Fibroblast of lung (primary cell): ENCODE data around the gene GRIPAP1. TPM values are rescaled to one million over a fixed set of nuclear protein-coding genes. Genes with fewer than 3 reads are reported as not detected.

ENCODE experiments used
- DNase-seq, 2 donors: peaks; one replicate each; pipeline versions ENCODE4 v3.0.0 to v3.0.0-alpha.2; 2010; ENCODE audit warnings: low read depth in 2 of 2
- H2AFZ ChIP-seq: 2 replicates; pipeline ENCODE4 v1.5.1; 2012; ENCODE audit warnings: low read length, control low read depth, inconsistent platforms
- H3K27ac ChIP-seq: 2 replicates; pipeline ENCODE4 v1.5.1; 2011; ENCODE audit warnings: low read length, control low read depth; ENCODE audit not compliant: insufficient read depth
- H3K27me3 ChIP-seq: 2 replicates; pipeline ENCODE4 v1.5.1; 2011; ENCODE audit warnings: mild to moderate bottlenecking, low read length; ENCODE audit not compliant: control insufficient read depth, insufficient read depth
- H3K36me3 ChIP-seq: 2 replicates; pipeline ENCODE4 v1.5.1; 2011; ENCODE audit warnings: low read length; ENCODE audit not compliant: control insufficient read depth, insufficient read depth
- H3K4me1 ChIP-seq: 2 replicates; pipeline ENCODE4 v1.5.1; 2011; ENCODE audit warnings: low read length; ENCODE audit not compliant: control insufficient read depth, insufficient read depth; ENCODE audit errors: extremely low read depth
- H3K4me2 ChIP-seq: 2 replicates; pipeline ENCODE4 v1.5.1; 2011; ENCODE audit warnings: low read length, control low read depth; ENCODE audit not compliant: insufficient read depth; ENCODE audit errors: extremely low read depth
- H3K4me3 ChIP-seq, 4 experiments: fragments of 200-600 bp in 1 of 4; sonication (generic) in 1 of 4; replicated peaks in 1 of 4; 2 replicates each; pipeline ENCODE4 v1.5.1; 2011 to 2016; ENCODE audit warnings: low read length in 4 of 4, low read depth in 3 of 4, mild to moderate bottlenecking in 3 of 4, control low read depth in 2 of 4, inconsistent platforms in 1 of 4, mixed read lengths in 1 of 4; ENCODE audit not compliant: insufficient read depth in 1 of 4; ENCODE audit errors: control extremely low read depth in 1 of 4
- H3K79me2 ChIP-seq: 2 replicates; pipeline ENCODE4 v1.5.1; 2012; ENCODE audit warnings: mild to moderate bottlenecking, low read length, inconsistent platforms; ENCODE audit not compliant: control insufficient read depth, insufficient read depth
- H3K9ac ChIP-seq: 2 replicates; pipeline ENCODE4 v1.5.1; 2011; ENCODE audit warnings: mild to moderate bottlenecking, low read length, control low read depth; ENCODE audit not compliant: insufficient read depth
- H3K9me3 ChIP-seq: 2 replicates; pipeline ENCODE4 v1.5.1; 2012; ENCODE audit warnings: low read depth, low read length; ENCODE audit not compliant: control insufficient read depth, insufficient read depth
- H4K20me1 ChIP-seq: 2 replicates; pipeline ENCODE4 v1.5.1; 2011; ENCODE audit warnings: low read length; ENCODE audit not compliant: control insufficient read depth, insufficient read depth; ENCODE audit errors: extremely low read depth
- EZH2 ChIP-seq: IDR thresholded peaks from 2 replicates; pipeline ENCODE4 v1.5.1; 2012; ENCODE audit warnings: low read length, control low read depth, mild to moderate bottlenecking; ENCODE audit errors: missing control alignments
- polyA plus RNA-seq, 2 donors: library from polyadenylated mRNA; depleted of rRNA in 1 of 2; stranded (reverse) in 1 of 2; unstranded in 1 of 2; fragments of >200 nt; gene quantifications; 2 replicates each; pipeline ENCODE4 v1.2.1, GENCODE V29; 2011 to 2012; ENCODE audit warnings: missing spikeins in 1 of 2
- total RNA-seq: library from RNA; depleted of rRNA; stranded (reverse); fragments of >200 nt; gene quantifications from 2 replicates; pipeline ENCODE4 v1.2.1, GENCODE V29; 2014
- TF ChIP-seq, protein P1 (sequence below), 2 donors: IDR thresholded peaks in 1 of 2; conservative IDR thresholded peaks in 1 of 2; 1 replicate in 1 of 2; 2 replicates in 1 of 2; pipeline ENCODE4 v1.5.1; 2011 to 2012; ENCODE audit warnings: low read length in 2 of 2, control low read depth in 1 of 2, inconsistent platforms in 1 of 2, low read depth in 1 of 2, mild to moderate bottlenecking in 1 of 2

Gene GRIPAP1
- total and polyA plus RNA-seq, 2 donors (not counting 1 experiment from before 2014, with no cell fraction given): 18.5 to 26.4 TPM

DNA sequence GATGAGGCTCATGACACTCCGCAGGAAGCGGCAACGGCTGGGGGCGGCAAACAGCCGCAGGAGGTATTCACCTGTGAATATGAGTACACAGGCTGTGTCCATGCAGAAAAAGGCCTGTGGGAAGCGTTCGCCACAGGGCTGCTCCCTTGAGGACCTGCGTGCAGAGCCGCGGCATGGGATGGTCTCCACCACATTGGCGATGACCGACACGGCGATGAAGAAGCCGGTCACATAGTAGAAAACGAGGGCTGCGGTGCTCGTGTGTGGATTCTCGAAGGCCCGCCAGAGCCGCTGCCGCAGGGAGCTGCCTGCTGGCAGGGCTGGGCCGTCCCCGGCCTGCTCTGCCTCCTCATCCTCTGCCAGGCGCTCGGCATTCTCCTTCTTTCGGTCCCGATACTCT, 32.6 kb downstream of the GRIPAP1 start:
- TF ChIP-seq EZH2: no peak
- TF ChIP-seq, protein P1, sequence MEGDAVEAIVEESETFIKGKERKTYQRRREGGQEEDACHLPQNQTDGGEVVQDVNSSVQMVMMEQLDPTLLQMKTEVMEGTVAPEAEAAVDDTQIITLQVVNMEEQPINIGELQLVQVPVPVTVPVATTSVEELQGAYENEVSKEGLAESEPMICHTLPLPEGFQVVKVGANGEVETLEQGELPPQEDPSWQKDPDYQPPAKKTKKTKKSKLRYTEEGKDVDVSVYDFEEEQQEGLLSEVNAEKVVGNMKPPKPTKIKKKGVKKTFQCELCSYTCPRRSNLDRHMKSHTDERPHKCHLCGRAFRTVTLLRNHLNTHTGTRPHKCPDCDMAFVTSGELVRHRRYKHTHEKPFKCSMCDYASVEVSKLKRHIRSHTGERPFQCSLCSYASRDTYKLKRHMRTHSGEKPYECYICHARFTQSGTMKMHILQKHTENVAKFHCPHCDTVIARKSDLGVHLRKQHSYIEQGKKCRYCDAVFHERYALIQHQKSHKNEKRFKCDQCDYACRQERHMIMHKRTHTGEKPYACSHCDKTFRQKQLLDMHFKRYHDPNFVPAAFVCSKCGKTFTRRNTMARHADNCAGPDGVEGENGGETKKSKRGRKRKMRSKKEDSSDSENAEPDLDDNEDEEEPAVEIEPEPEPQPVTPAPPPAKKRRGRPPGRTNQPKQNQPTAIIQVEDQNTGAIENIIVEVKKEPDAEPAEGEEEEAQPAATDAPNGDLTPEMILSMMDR (conservative IDR thresholded peaks at IDR 0.05 in 1 of 2, IDR thresholded peaks at IDR 0.05 in 1 of 2; ENCODE audit: low read depth in 1 of 2, low read length in 2 of 2): no peak

DNA sequence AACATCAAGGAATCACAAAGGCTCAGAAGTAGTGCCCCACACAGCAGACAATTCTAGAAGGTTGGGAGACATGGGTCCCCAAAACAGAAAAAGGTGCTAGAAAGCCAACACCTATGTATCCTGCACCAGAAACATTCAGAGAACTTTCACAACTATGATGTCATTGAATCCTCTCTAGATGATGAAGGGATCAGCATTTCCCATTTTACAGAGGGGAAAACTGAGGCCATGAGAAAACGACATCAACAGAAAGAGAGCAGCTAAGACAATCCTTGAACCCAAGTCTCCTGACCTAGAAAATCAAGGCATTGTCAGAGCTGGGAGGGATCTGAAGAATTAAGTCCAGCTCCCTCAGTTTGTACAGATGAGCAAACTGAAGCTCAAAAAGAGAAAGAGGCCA, 33.7 kb downstream of the GRIPAP1 start:
- Histone ChIP-seq H3K4me2 (no peak overlapping the region), H3K79me2 (no peaks in the 10 kb centered on the region), H3K4me1 (peaks cover 2% of the 10 kb centered on the region), H3K9me3 (no peaks in the 10 kb centered on the region), H3K27me3 (no peaks in the 10 kb centered on the region), H3K9ac (no peak overlapping the region), H3K27ac (no peak overlapping the region), H2AFZ (no peak overlapping the region), H4K20me1 (no peaks in the 10 kb centered on the region), H3K36me3 (no peaks in the 10 kb centered on the region), H3K4me3 (no peak overlapping the region)
- DNase-seq: no peak
- TF ChIP-seq EZH2: no peak
- TF ChIP-seq, protein P1 (conservative IDR thresholded peaks at IDR 0.05 in 1 of 2, IDR thresholded peaks at IDR 0.05 in 1 of 2; ENCODE audit: low read depth in 1 of 2, low read length in 2 of 2): no peak

More for the DNA sequence above, 32.6 kb downstream of the GRIPAP1 start:
- Histone ChIP-seq H3K79me2 (no peaks in the 10 kb centered on the region), H4K20me1 (no peaks in the 10 kb centered on the region), H3K27ac (no peak overlapping the region), H3K4me2 (no peak overlapping the region), H3K9ac (no peak overlapping the region), H3K9me3 (no peaks in the 10 kb centered on the region), H3K27me3 (no peaks in the 10 kb centered on the region), H2AFZ (no peak overlapping the region), H3K36me3 (no peaks in the 10 kb centered on the region), H3K4me1 (peaks cover 2% of the 10 kb centered on the region), H3K4me3 (no peak overlapping the region)
- DNase-seq: no peak

DNA sequence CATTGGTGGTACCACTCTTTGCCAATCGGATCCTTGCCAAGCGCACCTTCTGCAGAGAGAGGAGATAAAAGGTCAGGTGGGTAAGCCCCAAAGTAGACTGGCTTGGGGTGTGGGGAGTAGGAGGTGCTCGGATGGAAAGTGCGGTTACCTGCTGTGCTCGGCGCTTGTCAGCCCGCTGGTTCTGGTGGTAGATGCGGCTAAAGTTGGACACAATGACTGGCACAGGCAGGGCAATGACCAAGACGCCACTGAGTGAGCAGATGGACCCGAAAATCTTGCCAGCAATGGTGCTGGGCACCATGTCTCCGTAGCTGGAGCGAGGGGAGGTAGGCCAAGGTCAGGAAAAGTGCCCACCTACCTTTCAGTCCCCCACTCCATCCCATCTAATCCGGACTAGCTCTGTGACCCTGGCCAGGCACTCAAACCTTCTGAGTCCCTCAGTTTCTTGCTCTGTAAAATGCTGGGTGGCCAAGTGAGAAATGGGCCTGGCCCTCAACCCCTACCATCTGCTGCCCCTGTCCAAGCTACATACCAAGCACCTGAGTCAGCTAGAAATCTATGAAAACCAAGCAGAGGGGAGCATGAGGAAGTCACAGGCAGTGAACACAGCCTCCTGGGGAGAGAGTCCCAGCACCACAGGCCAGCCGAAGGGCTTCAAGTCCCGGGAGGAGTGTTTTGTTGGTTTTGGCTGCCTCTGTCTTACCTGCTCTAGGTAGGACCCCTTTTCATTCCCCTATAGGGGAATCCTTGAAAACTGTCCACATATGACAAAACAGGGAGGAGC, 35.1 kb downstream of the GRIPAP1 start:
- no peak overlapping the region for H2AFZ ChIP-seq
- no peak overlapping the region for H3K27ac ChIP-seq
- H3K36me3 ChIP-seq: no peaks in the 10 kb centered on the region
- no peak overlapping the region for H3K4me3 ChIP-seq
- no peaks in the 10 kb centered on the region for H4K20me1 ChIP-seq
- H3K79me2 ChIP-seq: no peaks in the 10 kb centered on the region
- no peak overlapping the region for H3K9ac ChIP-seq
- no peaks in the 10 kb centered on the region for H3K9me3 ChIP-seq
- peak; percentile 31 to 58 for DNase-seq
- TF ChIP-seq EZH2: no peak
- TF ChIP-seq, protein P1 (conservative IDR thresholded peaks at IDR 0.05 in 1 of 2, IDR thresholded peaks at IDR 0.05 in 1 of 2; ENCODE audit: low read depth in 1 of 2, low read length in 2 of 2): no peak
- no peaks in the 10 kb centered on the region for H3K4me1 ChIP-seq
- peak overlapping the region; percentile 7 for H3K4me2 ChIP-seq
- H3K27me3 ChIP-seq: no peaks in the 10 kb centered on the region
